ENCODE measurements around the gene PHF21B.

The PHF21B gene

DNA sequence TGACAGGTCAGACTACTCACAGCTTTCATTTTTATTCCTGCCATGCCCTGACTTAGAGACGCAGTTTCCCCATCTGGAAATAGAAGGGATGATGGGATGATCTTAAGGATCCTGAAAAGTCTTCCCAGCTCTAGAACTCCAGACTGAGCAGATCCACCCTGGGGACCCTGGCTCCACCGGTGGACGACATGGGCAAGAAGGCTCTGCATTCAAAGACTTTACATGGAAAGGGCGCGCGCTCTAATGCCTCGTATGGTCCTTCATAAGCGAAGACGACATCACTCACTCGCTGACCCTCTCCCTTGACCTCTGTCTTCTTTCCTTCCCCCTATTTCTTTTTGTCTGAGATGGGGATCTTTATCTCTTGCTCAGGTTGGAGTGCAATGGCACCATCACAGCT lies 24.4 kb upstream of the PHF21B start:
- DNase-seq (ENCODE audit: low spot score) (no peak), ATAC-seq (ENCODE audit: low read depth) (no peak)
- no peaks in the 10 kb centered on the region for H3K36me3 ChIP-seq (ENCODE audit: low read depth)
- no peaks in the 10 kb centered on the region for H3K4me1 ChIP-seq (ENCODE audit: insufficient read depth, poor library complexity, severe bottlenecking)
- TF ChIP-seq, protein P1, sequence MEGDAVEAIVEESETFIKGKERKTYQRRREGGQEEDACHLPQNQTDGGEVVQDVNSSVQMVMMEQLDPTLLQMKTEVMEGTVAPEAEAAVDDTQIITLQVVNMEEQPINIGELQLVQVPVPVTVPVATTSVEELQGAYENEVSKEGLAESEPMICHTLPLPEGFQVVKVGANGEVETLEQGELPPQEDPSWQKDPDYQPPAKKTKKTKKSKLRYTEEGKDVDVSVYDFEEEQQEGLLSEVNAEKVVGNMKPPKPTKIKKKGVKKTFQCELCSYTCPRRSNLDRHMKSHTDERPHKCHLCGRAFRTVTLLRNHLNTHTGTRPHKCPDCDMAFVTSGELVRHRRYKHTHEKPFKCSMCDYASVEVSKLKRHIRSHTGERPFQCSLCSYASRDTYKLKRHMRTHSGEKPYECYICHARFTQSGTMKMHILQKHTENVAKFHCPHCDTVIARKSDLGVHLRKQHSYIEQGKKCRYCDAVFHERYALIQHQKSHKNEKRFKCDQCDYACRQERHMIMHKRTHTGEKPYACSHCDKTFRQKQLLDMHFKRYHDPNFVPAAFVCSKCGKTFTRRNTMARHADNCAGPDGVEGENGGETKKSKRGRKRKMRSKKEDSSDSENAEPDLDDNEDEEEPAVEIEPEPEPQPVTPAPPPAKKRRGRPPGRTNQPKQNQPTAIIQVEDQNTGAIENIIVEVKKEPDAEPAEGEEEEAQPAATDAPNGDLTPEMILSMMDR (IDR thresholded peaks at IDR 0.05; ENCODE audit: poor library complexity, severe bottlenecking), result no peak
- peaks cover 37% of the 10 kb centered on the region for H3K27me3 ChIP-seq (ENCODE audit: insufficient read depth, poor library complexity, severe bottlenecking)
- no peak overlapping the region for H3K27ac ChIP-seq (ENCODE audit: poor library complexity, severe bottlenecking)
- no peak overlapping the region for H3K4me3 ChIP-seq (ENCODE audit: severe bottlenecking)
- no peaks in the 10 kb centered on the region for H3K9me3 ChIP-seq (ENCODE audit: severe bottlenecking)

DNA sequence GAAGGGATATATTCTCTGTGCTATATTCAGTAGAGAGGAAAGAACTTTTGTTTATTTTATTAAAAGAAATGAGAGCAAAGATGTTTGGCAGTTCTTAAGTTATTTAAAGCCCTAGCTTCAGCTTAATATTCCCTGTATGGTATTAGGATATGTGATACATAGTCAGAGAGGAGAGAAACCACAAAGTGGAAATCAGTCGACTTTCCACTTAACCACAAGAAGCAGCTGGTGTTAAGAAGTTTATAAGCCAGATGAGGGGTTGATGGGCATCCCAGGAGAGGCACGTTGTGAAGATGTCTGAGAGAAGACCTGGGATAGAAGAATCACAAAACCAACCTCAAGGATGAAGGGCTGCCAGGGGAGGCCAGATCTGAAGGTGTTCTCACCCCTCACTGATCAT lies 23.3 kb upstream of the PHF21B start:
- ATAC-seq (ENCODE audit: low read depth), result no peak
- TF ChIP-seq, protein P1 (IDR thresholded peaks at IDR 0.05; ENCODE audit: poor library complexity, severe bottlenecking), result no peak

DNA sequence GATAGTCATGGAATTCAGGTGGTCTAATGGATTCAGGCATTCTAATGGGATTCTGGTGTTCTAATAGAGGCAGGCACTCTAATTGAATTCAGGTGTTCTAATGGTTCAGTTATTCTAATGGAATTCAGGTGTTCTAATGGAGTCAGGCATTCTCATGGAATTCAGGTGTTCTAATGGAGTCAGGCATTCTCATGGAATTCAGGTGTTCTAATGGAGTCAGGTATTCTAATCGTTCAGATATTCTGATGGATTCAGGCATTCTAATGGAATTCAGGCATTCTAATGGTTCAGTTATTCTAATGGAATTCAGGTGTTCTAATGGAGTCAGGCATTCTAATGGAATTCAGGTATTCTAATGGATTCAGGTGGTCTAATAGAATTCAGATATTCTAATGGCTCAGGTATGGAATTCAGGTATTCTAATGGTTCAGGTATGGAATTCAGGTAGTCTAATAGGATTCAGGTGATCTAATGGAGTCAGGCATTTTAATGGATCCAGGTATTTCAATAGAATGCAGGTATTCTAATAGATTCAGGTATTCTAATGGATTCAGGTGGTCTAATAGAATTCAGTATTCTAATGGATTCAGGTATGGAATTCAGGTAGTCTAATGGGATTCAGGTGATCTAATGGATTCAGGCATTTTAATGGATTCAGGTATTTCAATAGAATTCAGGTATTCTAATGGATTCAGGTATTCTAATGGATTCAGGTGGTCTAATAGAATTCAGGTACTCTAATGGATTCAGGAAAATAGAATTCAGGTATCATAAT lies 22.0 kb upstream of the PHF21B start:
- Histone ChIP-seq H3K27me3 (ENCODE audit: insufficient read depth, poor library complexity, severe bottlenecking) (peaks cover 37% of the 10 kb centered on the region), H3K4me1 (ENCODE audit: insufficient read depth, poor library complexity, severe bottlenecking) (no peaks in the 10 kb centered on the region), H3K4me3 (ENCODE audit: severe bottlenecking) (no peak overlapping the region), H3K9me3 (ENCODE audit: severe bottlenecking) (no peaks in the 10 kb centered on the region), H3K27ac (ENCODE audit: poor library complexity, severe bottlenecking) (no peak overlapping the region), H3K36me3 (ENCODE audit: low read depth) (no peaks in the 10 kb centered on the region)
- DNase-seq (ENCODE audit: low spot score) (no peak), ATAC-seq (ENCODE audit: low read depth) (no peak)
- TF ChIP-seq, protein P1 (IDR thresholded peaks at IDR 0.05; ENCODE audit: poor library complexity, severe bottlenecking), result no peak

More for the DNA sequence above, 23.3 kb upstream of the PHF21B start:
- H3K4me3 ChIP-seq (ENCODE audit: severe bottlenecking), result no peak overlapping the region
- no peaks in the 10 kb centered on the region for H3K9me3 ChIP-seq (ENCODE audit: severe bottlenecking)
- no peaks in the 10 kb centered on the region for H3K4me1 ChIP-seq (ENCODE audit: insufficient read depth, poor library complexity, severe bottlenecking)
- H3K27ac ChIP-seq (ENCODE audit: poor library complexity, severe bottlenecking), result no peak overlapping the region
- H3K27me3 ChIP-seq (ENCODE audit: insufficient read depth, poor library complexity, severe bottlenecking), result peaks cover 37% of the 10 kb centered on the region
- DNase-seq (ENCODE audit: low spot score), result no peak
- no peaks in the 10 kb centered on the region for H3K36me3 ChIP-seq (ENCODE audit: low read depth)

DNA sequence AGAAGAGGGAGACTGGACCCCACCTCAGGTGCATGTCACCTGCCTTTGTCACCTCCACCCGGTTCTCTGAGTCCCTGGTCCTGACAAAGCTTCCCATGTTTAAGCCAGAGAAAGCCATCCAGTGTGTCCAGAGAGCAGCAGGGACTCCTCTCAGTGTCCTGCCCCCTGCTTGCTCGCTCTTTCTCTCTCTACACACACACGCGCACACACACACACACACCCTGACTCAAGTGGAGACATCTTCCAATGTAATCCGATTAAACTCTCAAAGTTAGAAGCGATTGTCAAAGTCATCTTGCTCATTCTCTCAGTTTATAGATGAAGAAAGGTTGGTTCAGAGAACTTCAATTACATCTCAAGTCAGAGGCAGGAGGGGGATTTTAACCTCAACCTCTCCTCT lies 19.7 kb upstream of the PHF21B start:
- Histone ChIP-seq H3K4me1 (ENCODE audit: insufficient read depth, poor library complexity, severe bottlenecking) (no peaks in the 10 kb centered on the region), H3K27me3 (ENCODE audit: insufficient read depth, poor library complexity, severe bottlenecking) (peaks cover 16% of the 10 kb centered on the region), H3K27ac (ENCODE audit: poor library complexity, severe bottlenecking) (no peak overlapping the region), H3K4me3 (ENCODE audit: severe bottlenecking) (no peak overlapping the region), H3K9me3 (ENCODE audit: severe bottlenecking) (no peaks in the 10 kb centered on the region), H3K36me3 (ENCODE audit: low read depth) (no peaks in the 10 kb centered on the region)
- DNase-seq (ENCODE audit: low spot score) (no peak), ATAC-seq (ENCODE audit: low read depth) (no peak)
- TF ChIP-seq, protein P1 (IDR thresholded peaks at IDR 0.05; ENCODE audit: poor library complexity, severe bottlenecking), result no peak

DNA sequence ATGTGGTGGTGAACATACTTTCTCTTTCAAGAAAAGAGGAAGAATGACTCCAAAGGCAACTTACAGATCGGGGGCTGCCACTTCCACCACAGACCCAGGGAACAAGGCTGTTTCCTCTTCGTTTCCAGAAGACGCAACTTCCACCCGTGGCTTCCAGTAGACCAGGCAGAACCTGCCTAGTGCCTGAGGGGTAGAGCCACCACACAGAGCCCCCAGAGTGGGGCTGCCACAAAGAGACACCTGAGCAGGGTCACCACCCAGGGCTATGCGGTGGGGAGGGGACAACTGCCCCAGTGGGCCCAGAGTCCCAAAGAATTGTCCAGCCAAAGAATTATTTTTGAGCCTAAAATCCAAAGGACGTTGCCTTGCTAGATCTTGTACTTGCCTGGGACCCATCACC lies 16.7 kb upstream of the PHF21B start:
- TF ChIP-seq, protein P1 (IDR thresholded peaks at IDR 0.05; ENCODE audit: poor library complexity, severe bottlenecking), result no peak
- Histone ChIP-seq H3K9me3 (ENCODE audit: severe bottlenecking) (no peaks in the 10 kb centered on the region), H3K27ac (ENCODE audit: poor library complexity, severe bottlenecking) (no peak overlapping the region), H3K36me3 (ENCODE audit: low read depth) (no peaks in the 10 kb centered on the region), H3K27me3 (ENCODE audit: insufficient read depth, poor library complexity, severe bottlenecking) (peaks cover 18% of the 10 kb centered on the region), H3K4me1 (ENCODE audit: insufficient read depth, poor library complexity, severe bottlenecking) (no peaks in the 10 kb centered on the region), H3K4me3 (ENCODE audit: severe bottlenecking) (no peak overlapping the region)
- DNase-seq (ENCODE audit: low spot score) (no peak), ATAC-seq (ENCODE audit: low read depth) (no peak)
